ENCODE data around the gene NPAS2.

The NPAS2 gene, protein sequence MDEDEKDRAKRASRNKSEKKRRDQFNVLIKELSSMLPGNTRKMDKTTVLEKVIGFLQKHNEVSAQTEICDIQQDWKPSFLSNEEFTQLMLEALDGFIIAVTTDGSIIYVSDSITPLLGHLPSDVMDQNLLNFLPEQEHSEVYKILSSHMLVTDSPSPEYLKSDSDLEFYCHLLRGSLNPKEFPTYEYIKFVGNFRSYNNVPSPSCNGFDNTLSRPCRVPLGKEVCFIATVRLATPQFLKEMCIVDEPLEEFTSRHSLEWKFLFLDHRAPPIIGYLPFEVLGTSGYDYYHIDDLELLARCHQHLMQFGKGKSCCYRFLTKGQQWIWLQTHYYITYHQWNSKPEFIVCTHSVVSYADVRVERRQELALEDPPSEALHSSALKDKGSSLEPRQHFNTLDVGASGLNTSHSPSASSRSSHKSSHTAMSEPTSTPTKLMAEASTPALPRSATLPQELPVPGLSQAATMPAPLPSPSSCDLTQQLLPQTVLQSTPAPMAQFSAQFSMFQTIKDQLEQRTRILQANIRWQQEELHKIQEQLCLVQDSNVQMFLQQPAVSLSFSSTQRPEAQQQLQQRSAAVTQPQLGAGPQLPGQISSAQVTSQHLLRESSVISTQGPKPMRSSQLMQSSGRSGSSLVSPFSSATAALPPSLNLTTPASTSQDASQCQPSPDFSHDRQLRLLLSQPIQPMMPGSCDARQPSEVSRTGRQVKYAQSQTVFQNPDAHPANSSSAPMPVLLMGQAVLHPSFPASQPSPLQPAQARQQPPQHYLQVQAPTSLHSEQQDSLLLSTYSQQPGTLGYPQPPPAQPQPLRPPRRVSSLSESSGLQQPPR

DNA sequence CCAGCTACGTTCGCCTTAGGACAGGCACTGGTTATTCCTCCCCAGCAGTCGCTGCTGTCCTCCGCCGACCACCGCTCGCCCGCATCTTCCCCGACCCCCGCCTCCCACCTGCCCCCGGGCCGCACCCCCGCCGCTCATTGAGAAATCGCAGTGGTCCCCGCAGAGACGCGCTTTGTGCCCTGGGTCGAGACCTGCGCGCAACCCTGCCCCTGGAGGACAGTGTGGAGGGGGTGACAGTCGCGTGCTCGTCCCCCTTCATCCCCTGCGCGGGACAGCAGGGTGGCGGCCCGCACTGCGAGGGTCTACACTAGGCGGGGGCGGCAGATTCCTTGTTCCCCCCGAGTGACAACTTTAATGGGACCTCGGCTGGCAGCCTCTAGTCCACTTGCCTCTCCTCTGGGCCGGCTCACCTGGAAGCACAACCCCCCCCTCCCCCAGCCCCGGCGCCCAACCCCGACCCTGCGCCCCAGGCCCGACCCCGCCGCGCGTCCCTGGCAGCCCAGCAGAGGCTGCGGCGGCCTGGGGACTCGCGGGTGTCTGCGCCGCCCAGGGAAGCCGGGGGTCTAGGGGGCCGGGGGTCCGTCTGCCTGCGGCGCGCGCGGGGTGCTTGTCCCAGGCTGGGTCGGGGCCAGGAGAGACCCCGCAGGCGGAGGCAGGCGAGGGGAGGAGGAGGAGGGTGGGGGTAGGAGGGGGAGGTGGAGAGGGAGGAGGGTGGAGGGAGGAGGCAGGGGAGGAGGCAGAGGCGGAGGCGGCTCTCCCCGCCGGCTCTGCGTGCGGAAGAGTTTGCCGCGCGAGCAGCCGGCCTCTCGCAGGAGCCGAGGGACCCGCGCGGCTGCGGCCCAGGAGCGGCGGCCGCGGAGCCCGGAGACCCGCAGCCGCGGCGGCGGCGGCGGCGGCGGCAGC is at the start of gene NPAS2:
Gene NPAS2, plus strand, starts transcription at position 770 of the 903 bp plus-strand sequence. CDS start 84,616 bp downstream, outside the sequence.
- no peak for DNase-seq

DNA sequence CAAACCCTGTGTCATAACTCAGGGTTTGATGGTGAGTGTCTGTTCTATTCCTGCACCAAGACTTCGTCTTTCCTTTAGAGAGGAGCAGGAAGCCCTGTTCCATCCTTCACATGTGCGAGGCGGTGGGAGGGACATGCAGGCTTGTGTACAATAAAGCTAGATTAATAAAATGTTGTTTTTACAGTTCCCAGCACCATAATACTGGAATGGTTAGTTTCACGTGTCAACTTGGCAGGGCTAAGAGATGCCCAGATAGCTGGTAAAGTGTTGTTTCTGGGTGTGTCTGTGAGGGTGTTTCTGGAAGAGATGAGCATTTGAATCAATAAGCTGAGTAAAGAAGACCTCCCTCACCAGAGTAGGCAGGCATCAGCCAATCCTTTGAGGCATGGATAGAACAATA is 48.8 kb upstream of the NPAS2 start:
- DNase-seq: no peak

DNA sequence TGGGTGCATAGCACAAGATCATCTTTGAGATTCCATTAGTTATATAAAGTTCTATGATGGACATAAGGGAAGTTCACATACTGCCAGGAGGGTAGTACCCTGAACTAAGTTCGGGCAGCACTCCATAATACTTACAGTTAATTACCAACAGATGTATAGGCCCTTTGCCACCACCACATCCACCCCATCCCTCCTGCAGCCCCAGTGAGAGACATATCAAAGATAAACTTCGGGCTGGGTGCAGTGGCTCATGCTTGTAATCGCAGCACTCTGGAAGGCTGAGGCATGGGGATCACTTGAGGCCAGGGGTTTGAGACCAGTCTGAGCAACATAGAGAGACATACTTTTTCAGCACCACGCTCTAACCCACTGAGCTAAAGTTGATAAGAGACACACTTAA is 46.4 kb upstream of the NPAS2 start:
- no peak for DNase-seq

DNA sequence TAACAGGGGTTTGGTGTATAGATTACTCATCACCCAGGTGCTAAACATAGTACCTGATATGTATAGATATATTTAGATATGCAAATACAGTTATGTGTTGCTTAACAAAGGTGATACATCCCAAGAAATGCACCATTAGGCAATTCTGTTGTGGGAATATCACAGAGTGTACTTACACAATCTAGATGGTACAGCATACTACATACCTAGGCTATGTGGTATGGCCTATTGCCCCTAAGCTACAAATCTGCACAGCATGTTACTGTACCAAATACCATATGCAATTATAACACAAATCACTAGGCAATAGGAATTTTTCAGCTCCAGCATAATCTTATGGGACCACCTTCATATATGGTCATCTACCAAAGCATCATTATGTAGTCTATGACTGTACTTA is 43.5 kb upstream of the NPAS2 start:
- no peak for DNase-seq

DNA sequence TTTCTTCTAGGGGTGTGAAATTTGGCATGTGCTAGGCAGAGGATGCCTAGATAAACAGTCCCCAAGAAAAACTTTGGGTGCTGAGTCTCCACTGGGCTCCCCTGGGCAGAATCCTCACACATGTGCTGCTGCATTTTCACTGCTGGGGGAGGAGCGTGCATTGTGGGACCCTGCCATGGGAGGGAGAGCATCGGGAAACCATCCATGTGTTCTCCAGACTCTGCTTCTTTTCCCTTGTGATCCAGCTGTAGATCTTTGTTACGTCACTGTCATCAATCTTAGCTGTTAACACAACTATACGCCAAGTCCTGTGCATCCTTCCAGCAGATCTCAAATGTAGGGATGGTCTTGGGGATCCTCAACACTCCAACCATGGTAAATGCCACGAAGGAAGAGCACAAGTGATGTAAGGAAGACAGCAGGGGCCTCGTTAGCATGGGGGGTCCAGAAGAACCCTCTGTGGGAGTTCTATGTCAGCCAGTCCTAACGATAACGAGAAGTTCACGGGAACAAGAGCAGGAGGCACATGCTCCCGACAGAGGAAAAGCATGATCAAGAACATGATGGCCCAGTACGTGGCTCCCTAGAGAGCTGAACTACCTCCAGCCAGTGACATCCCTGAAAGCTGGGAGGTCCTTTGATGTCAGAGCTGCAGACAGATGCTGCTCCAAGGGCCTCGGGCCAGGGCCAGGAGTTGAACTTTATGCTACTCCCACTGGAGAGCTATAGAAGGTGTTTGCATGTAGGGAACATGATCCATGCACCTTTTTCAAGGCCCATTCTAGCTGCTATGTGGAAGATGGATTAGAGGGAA is 41.1 kb upstream of the NPAS2 start:
- DNase-seq: no peak

DNA sequence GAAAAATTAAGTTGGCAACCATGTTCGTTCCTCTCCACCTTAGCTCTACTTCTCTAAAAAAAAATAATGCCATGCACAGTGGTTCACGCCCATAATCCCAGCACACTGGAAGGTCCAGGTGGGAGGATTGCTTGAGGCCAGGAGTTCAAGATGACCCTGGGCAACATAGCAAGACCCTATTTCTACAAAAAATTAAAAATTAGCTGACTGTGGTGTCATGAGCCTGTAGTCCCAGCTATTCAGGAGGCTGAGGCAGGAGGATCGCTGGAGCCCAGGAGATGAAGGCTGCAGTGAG is 40.1 kb upstream of the NPAS2 start:
- DNase-seq: no peak

DNA sequence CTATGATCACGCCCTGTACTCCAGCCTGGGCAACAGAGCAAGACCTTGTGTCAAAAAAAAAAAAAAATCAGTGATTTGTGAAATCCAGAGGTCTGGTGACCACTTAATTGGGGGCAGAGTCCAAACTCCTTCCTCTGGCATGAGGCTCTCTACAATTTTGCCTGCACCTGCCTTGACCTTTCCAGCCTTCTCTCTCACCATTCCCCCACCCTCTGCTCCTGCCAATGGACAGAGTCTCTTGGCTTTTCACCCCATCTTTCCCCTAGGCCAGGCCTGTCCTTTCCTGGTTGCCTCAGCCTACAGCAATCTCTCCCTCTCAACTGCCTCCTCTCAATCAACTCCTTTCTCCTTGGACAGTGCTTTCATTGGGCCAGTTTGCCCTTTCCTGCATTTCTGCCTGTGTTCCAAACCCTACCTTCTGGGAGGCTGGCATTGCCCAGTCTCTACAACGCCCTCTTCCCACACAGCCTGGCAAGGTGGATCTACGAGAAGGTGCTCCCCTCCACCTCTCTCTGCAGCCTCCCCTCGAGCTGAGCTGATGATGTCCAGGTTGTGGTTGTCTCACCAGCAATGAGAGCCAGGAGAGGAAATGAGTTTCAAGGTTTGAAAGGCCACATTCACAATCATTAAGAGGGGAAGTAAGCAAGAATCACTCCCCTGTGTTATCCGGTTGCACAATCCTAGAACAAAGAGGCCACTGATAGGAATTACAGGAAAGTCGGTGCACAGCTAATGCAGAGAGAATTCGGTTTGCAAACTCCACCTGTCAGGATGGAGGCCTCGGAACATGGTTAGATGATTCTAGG is 39.5 kb upstream of the NPAS2 start:
- DNase-seq: no peak

DNA sequence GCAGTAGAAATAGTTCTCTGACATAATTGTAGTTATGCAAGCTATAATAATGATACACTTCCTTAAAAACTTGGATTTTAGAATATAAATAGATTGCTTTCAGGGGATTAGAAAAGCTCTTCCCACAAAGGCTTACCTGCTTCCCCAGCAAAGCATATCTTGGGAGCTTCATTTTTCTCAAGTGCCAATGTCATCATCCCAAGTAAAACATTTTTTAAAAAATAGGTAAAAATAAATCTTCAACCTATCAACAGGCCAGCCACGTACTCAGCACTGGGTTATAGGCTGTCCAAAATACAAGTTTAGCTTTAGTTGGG is 39.0 kb upstream of the NPAS2 start:
- DNase-seq: no peak

DNA sequence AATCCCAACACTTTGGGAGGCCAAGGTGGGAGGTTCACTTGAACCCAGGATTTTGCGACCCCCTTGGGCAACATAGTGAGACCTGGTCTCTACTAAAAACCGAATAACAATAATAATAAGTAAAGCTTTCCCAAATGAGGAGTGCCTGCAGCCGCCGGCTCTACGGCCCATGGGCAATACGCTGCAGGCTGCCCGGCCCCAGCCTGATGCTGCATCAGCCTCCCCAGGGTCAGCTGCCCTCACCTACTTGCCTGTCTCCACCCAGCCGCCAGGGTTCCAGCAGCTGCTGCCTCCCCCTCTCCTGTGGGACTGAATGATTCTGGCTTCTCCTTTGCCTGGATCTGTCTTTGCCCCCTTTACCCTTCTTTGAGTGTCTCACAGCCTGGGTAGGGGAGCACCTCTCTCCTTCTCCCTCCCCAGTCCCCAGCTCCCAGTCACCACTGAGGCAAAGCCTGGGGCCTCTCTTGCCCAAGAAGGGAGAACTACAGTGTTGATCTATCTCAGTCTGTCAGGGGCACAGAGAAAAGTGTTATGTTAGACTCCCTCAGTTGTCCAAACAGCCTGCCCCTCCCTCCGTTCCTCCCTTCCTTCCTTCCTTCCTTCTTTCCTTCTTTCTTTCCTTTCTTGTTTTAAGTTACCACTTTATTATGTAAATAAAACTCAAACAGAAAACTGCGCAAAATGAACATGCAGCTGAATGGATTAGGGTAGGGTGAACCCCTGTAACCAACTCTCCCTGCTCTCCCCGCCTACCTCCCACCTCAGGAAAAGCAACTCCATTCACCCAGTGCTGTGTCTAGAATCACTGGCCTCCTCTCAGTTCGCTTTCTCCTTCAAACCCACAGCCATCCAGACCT is 38.2 kb upstream of the NPAS2 start:
- DNase-seq: no peak

DNA sequence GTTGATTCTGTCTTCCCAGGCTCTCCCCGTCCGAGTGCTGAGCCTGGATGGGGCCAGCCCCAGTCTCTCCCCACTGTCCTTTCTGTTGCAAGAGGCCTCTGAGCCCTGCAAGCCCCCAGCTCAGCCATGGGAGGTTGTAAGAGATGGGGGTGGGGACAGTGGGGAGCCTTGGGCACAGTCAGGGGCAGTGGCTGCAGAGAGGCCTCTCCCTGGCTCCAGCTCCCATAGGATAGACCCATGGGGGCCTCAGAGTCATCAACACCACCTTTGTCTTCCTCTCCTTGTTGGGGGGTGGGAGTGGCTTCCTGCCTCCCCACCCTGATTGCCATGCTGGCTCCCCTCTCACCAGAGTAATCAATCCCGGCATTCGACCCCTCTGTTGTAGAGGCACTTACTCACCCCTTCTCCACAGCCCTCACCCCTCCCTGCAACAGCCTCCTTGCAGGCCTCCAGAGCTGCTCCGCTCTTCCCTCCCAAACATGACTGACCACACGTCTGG is 37.5 kb upstream of the NPAS2 start:
- no peak for DNase-seq

DNA sequence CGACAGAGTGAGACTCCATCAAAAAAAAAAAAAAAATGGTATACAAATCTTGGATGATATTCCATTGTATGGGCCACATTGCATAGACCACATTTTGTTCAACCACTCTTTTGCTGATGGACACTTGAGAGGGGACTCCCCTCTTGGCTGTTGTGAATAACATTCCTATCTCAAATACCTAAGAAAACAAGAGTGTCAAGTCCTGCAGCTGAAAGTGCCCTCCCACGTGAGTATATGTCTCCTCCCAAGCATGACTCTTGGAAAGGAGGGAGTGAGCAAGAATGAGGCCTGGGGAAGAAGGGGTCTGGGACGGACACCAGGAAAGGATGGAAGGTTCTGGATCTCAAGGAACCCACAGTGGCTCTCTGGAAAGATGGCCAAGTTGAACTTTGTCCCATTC is 36.0 kb upstream of the NPAS2 start:
- no peak for DNase-seq

DNA sequence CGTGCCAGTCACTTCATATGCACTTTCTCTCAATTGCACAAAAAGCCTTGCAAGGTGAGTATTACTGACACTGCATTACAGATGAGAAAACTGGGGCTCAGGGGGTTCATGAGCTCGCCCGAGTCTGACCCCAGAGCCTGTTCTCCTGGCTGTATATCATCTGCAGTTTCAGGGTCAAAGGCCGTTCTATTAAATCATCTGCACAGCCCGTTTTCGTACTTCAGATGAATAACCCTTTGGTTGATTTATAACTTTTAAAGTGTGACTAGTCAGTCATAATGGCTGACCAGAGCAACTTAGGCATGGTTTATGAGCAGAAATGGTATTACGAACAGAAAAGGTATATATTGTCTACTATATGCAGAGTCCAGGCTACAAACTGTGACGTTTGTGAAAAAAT is 35.3 kb upstream of the NPAS2 start:
- no peak for DNase-seq

DNA sequence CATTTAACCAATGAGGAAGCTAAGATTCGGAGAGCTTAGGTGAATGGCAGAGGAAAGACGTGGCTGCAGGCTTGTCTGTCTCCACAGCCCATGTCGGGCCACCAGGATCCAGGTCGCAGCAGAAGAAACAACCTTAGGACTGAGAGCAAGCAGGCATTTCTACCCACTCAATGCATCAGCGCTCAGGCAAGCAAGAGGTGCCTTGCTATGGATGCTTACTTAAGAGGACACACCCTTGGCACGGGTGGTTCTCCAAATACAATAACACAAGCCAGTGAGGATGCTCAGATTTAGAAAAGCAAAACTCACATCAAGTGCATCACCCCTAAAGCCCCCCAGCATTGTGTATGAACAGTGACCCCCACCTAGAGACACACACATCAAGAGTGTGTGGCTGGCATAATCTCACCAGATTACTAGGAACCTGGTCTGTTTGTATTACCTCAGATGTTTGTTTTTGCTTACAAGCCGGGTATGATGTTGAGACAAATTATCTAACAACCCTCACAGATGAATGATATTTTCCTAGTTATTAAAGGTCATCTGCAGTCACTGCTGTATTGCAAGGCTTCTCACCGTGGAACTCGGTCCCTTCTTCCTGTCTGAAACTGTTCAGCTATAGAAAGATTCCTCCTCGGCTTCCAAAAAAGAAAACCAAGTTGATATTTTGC is 34.2 kb upstream of the NPAS2 start:
- DNase-seq: no peak

DNA sequence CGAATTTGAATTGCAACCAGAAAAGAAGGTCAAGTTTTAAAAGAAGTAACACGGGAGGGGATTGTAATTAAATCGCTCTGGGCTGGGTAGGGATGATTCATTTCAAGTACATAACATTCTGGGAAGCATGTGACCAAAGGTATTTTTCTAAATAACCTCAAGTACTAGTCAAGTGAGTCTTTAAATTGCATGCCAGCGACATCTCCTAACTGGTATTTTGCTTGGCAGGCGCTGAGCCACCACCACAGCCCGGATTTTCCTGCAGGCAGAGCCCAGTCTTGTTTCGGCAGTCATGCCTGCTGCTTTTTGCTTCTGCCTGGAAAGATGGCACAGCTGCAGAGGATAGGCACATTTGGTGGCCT is 33.7 kb upstream of the NPAS2 start:
- no peak for DNase-seq

DNA sequence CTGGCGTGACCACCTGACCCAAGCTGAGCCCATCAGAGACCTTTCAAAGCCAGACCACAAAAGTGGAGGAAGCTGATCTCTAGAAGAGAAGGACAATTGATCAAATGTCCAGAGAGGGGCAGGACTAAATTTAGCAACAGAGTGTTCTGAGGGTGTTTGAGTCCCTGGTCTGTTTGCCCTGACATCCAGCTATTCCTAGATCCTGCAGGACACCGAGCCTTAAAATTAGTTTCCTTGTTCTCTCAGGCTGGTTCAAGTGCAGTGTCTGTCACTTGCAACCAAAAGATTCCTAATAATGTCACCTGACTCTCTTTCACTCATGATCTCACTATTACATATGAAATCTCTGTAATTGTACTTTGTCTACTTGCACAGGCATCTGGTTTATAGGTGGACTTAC is 33.0 kb upstream of the NPAS2 start:
- DNase-seq: no peak

DNA sequence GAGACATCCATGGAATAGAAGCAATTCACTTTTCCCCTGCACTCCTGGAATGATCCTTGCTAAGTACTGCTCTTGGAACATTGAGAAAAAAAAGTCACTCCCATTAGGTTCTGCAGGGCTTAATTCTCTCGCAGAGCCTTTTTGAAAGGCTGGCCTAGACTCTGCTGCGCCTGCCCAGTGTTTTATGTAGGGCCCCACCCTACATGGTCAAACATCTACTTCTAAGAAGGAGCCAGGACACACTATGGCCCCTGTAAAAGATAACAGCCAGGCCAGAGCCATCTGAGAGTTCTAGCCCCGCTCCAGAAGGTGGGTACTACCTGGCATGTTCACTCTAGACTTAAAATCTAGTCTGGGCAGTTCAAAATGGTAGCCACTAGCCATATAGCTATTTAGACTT is 30.6 kb upstream of the NPAS2 start:
- DNase-seq: no peak

DNA sequence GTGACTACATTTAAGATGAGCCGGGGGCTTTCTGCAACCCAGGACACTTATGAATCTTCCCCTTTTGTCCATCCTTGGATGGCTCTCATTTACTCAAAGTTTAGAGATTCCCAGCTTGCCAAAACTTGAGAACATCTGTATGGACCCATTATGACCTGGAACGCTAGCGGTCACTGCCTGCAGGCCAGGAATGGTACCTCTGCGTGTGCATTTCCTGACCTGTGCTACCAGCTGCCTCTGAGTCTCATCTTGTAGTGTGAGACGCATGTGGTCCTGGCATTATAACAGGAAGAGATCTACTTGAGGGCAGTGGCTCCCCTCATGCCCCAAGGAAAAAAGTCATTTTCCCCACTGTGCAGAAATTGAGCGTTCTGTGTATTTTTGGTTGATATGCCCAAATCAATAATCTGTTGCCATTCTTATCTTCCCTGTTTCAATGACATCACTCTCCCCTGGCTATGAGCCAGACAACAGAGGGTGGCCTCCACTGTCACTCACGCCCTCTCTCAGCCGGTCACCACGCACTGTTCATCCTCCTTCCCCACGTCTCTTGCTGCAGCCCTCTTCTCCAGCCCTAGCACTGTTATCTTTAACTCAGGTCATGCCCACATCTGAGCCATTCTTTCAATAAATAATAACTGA is 28.5 kb upstream of the NPAS2 start:
- no peak for DNase-seq

DNA sequence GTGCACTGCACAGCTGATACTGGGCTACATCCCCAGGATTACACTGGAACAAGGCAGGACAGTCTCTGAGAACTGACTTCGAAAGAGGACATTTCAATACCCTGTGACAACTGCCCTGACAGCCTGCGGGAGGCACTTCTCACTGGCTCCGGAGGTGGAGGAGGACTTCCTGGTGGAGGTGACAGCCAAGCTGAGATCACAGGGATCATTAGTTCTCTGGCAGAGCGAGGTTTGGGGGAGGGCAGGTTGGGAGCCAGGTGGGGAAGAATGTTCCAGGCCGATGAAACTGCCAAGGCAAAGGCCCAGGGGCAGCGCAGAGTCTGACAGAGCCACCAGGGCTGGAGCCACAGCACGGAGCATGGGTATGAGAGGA is 28.0 kb upstream of the NPAS2 start:
- no peak for DNase-seq

DNA sequence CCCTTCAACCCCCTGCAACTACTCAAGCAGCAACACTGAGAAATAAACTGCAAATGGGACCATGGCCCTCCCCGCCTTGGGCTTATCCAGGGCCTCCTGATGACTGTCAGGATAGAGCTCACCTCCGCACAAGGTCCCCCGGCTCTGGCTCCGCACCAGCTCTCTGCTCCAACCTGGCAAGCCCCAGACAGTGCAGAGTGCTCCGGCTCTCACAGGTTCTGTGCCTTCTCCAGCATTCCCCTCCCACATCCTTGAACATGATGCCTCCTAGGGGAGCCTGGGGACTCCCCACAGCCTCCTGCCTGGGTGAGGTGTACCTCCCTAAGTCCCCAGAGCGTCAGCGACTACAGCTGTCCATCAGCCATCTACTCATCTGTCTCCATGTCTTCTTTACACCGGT is 26.7 kb upstream of the NPAS2 start:
- no peak for DNase-seq

DNA sequence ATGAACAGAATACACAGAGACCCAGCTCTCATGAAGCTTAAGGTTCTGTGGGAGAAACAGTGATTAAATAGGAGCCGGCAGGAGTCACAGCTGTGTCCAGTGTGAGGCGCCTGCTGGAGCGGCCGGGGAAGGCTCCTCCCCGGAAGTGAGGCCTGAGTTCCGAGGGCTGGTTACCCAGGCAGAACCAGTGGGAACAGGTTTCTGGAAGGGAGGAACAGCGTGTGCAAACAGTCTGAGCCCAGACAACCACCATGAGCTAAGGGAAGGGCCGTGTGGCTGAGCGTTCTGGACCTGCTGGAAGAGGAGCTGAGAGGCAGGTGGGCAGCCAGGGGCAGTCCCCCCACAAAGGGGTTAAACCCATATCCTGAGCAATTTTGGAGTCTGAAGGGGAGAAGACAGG is 26.0 kb upstream of the NPAS2 start:
- no peak for DNase-seq

Measured in CD4-positive, alpha-beta T cell treated with Interferon gamma for 1 hour (primary cell).